Stimulated activated CD8-positive, alpha-beta memory T cell treated with anti-CD3 and anti-CD28 coated beads, Interleukin-12 subunit alpha, Interleukin-12 subunit beta, amount 100 ng/mL, for 24 hours (primary cell): ENCODE results near the gene ATP1B3.
"Not testable (repeated sequence)": the region's sequence is repeated elsewhere in the genome, so short reads cannot be mapped to it uniquely, and the experiment has no call there.

Experiments used
- DNase-seq: peaks from one replicate; pipeline ENCODE4 v3.0.0-alpha.2; 2020; ENCODE audit errors: extremely low read depth

The ATP1B3 gene

GRCh38 chr3:141945726-141946485 is 69.5 kb downstream of the ATP1B3 start:
- no peak for DNase-seq

DNA sequence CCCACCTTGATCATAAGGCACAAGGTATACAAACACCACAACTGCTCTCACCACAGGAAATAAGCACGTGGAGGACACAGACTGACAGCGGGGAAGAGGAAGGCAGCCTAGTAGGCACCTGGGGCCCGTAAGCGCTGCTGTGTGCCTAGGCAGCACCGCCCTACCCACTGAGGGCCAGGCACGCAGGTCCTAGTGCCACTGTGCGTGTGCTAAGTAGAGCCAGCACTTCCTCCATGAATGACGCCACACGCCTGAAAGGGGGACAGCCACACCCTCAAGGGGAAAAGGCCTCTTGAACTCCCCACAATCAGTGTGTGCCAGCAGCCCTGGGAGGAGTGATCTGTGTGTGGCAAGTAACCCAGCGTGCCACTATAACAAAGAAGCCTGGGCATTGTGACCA is 73.0 kb downstream of the ATP1B3 start:
- no peak for DNase-seq

DNA sequence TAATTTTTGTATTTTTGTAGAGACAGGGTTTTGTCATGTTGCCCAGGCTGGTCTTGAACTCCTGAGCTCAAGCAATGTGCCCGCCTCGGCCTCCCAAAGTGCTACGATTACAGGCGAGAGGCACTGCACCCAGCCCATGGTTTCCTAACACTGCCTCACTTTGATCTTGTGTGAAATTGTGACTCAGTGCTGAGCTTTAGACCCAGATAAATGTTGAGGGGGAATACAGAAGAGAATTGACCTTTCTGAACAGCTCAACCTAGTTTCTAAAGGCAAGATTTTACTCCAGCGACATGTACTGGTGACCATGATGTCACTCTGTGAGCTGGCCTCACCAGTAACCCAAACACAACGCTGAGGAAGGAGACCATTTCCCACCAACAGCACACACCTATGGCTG is 73.5 kb downstream of the ATP1B3 start:
- no peak for DNase-seq

GRCh38 chr3:141950572-141951493 is 74.4 kb downstream of the ATP1B3 start:
- DNase-seq = no peak

- DNase-seq = no peak
Measured at GRCh38 chr3:141952611-141953010, 76.2 kb downstream of the ATP1B3 start.

DNA sequence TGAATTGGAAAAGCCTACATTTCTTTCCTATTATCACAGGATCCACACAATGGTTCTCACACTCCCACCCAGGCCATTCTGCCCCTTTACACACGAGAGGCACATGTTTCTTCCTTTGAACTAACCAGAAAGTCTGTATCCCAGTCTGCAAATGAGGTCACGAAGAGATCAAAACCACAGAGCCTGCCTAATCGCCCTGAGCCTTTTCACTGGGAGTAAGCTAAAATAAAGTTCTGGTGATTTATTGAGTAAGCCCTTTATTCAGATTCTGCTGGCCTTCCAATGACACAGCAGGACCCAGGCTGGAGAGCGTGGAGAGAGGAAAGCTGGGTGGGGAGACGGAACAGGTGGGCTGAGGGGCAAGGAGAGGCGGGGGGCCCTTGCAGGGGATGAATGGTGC is 78.7 kb downstream of the ATP1B3 start:
- DNase-seq = no peak

DNA sequence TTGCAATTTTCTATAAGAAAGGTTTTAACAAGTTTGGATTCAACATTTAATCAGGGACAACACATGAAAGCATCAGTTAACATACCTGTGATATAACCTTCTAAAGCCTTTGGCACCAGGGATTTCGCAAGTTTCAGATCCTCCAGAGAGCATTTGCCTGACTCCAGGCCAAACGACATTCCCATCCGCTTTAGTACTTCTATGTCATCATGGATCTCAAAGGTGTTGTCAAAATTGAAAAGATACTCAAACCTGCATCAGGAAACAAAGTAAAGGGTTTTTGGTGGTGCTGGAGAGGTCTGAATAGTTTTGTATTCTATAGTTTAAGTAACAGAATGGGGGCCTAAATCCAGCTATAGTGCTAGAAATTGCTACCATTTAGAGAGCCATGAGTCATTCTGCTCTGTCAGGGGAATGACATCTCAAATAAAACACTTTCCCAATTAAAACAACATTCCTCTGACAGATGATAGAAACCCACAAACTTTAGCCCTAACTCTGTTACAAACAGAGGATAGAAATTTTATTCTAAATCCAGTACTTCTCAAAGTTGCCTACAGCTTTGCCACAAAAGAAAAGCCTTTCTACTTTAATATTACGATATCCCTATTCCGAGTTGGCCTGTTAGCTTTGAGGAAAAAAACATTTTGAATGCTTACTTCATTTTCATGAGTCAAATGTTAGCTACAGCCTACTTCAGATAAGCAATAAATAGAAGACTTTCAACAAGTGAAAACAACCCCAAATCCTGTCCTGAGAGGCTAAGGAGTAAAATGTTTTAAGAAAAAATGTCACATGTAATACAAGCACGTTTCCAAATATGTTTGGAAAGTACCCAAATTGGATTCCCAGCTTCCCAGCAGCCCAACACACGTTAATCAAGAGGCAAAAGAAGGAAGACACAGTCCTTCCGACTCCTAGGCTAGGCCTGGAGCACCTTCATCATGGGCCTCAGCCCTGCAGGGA is 83.4 kb downstream of the ATP1B3 start:
- no peak for DNase-seq

DNA sequence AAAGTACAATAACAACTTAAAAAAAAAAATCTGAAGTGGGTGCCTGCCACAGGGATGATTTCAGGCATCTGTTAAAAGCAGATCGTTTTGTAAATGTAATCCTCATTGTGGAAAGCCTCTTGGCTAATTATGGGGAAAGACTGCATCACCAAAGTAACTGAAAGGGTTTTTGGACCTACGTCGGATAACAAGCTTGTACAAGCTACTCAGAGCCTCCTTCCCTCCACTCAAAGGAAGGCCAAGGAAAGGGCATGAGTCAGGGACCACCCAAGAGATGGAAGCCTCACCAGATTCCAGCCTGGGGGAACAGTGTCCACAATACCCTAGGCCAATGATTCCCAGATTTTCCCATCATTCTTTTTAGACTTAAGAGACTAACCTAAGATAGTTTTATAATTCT is 84.3 kb downstream of the ATP1B3 start:
- no peak for DNase-seq

GRCh38 chr3:141963301-141963700 is 86.9 kb downstream of the ATP1B3 start:
- DNase-seq = no peak

GRCh38 chr3:141965471-141965870 is 89.0 kb downstream of the ATP1B3 start:
- DNase-seq = no peak

- no peak for DNase-seq
Measured at GRCh38 chr3:141969711-141970110, 93.3 kb downstream of the ATP1B3 start.

DNA sequence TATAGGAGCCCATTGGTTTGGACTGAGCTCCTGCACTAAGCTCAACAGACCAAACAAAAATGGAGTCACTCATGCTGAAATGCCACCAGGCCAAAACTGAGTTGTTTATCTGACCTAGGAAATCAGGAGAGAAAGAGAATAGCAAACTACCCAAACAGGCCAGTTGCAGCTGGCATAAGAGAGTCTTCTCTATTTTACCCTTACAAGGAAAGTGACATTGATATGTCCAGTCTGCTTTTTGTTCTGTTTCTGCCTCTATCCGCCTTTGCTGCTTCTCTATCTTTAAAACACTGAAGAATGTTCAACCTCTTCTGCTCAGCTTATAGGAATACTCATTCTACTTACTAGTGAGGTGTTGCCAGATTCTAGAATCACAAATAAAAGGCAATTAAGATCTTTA is 95.1 kb downstream of the ATP1B3 start:
- no peak for DNase-seq

- no peak for DNase-seq
Measured at GRCh38 chr3:141972399-141972798, 96.0 kb downstream of the ATP1B3 start.

DNA sequence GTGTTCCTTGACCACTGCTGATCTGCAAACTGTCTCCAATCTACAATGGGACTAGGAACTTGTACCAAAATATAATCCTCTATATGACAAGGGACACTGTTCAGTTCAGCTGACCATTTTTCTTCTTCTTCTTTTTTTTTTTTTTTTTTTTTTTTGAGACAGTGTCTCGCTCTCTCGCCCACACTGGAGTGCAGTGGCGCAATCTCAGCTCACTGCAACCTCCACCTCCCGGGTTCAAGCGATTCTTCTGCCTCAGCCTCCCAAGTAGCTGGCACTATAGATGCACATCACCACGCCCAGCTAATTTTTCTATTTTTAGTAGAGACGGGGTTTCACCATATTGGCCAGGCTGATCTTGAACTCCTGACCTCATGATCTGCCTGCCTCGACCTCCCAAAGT is 98.3 kb downstream of the ATP1B3 start:
- DNase-seq = not testable (repeated sequence)
